ENCODE results near the gene HOXB1. TPM values are rescaled to one million over a fixed set of nuclear protein-coding genes. Genes with fewer than 3 reads are reported as not detected.

The HOXB1 gene
- total RNA-seq, 4 donors from 2014 or later, result not detected

GRCh38 chr17:48558057-48558830, 27.4 kb upstream of the HOXB1 start:
- no peaks in the 10 kb centered on the region for H3K27me3 ChIP-seq
- intact Hi-C loops (cut with DNase I; ENCODE audit: low total_unique reads), result no loop called here
- peak overlapping the region; percentile 67 to 86 for H3K27ac ChIP-seq
- no peak for DNase-seq
- H3K36me3 ChIP-seq, result no peaks in the 10 kb centered on the region
- no peak overlapping the region for H3K4me3 ChIP-seq
- peaks cover 3 to 8% of the 10 kb centered on the region in 2 donors for H3K4me1 ChIP-seq
- TF ChIP-seq CTCF (IDR thresholded peaks at IDR 0.05) (no peak), POLR2A (IDR thresholded peaks at IDR 0.05) (no peak)
- no peaks in the 10 kb centered on the region for H3K9me3 ChIP-seq

GRCh38 chr17:48556576-48557401, 26.0 kb upstream of the HOXB1 start:
- no peak overlapping the region for H3K4me3 ChIP-seq
- no peak for DNase-seq
- H3K36me3 ChIP-seq, result no peaks in the 10 kb centered on the region
- no peaks in the 10 kb centered on the region for H3K9me3 ChIP-seq
- intact Hi-C loops (cut with DNase I; ENCODE audit: low total_unique reads), result no loop called here
- peaks cover 3 to 8% of the 10 kb centered on the region in 2 donors for H3K4me1 ChIP-seq
- peak overlapping the region; percentile 67 to 86 for H3K27ac ChIP-seq
- TF ChIP-seq CTCF (IDR thresholded peaks at IDR 0.05), result no peak
- no peak for TF ChIP-seq POLR2A (IDR thresholded peaks at IDR 0.05)
- no peaks in the 10 kb centered on the region for H3K27me3 ChIP-seq

GRCh38 chr17:48556229-48556575, 25.4 kb upstream of the HOXB1 start:
- Histone ChIP-seq H3K4me3 (no peak overlapping the region), H3K27ac (peak overlapping the region; percentile 67 to 86), H3K4me1 (peaks cover 3 to 8% of the 10 kb centered on the region in 2 donors), H3K27me3 (no peaks in the 10 kb centered on the region), H3K9me3 (no peaks in the 10 kb centered on the region), H3K36me3 (no peaks in the 10 kb centered on the region)
- intact Hi-C loops (cut with DNase I; ENCODE audit: low total_unique reads), result no loop called here
- no peak for DNase-seq
- TF ChIP-seq POLR2A (IDR thresholded peaks at IDR 0.05) (no peak), CTCF (IDR thresholded peaks at IDR 0.05) (no peak)

GRCh38 chr17:48555258-48556228, 24.7 kb upstream of the HOXB1 start:
- Histone ChIP-seq H3K36me3 (no peaks in the 10 kb centered on the region), H3K27ac (peak overlapping the region; percentile 67 to 86), H3K9me3 (no peaks in the 10 kb centered on the region), H3K27me3 (no peaks in the 10 kb centered on the region), H3K4me1 (peaks cover 3 to 8% of the 10 kb centered on the region in 2 donors), H3K4me3 (peak overlapping the region; percentile 35 to 40)
- peak in 1 of 2 donors; percentile 45 for DNase-seq
- intact Hi-C loops (cut with DNase I; ENCODE audit: low total_unique reads), result no loop called here
- TF ChIP-seq POLR2A (IDR thresholded peaks at IDR 0.05), result no peak
- peak; percentile 8 to 65 (median 20) for TF ChIP-seq CTCF (IDR thresholded peaks at IDR 0.05)
